Activated T-helper 2 cell treated with anti-CD3 and anti-CD28 coated beads, Interferon-gamma antibody, Interleukin-2, Interleukin-4, amounts not matched to agents 10 μg/mL and 5 μg/mL and 100 μg/mL, durations not matched to agents 14 hours and 24 hours and 36 hours (primary cell): ENCODE measurements around the gene ZNF765. TPM values are rescaled to one million over a fixed set of nuclear protein-coding genes. Genes with fewer than 3 reads are reported as not detected.
"Not testable (repeated sequence)": the region's sequence is repeated elsewhere in the genome, so short reads cannot be mapped to it uniquely, and the experiment has no call there.

Experiments
- DNase-seq: peaks from one replicate; pipeline ENCODE4 v3.0.0; 2021; ENCODE audit warnings: low spot score
- H3K27ac Mint-ChIP-seq: one replicate; pipeline ENCODE4 v1.8.0; 2021; ENCODE audit warnings: mixed read lengths
- H3K27me3 Mint-ChIP-seq: one replicate; pipeline ENCODE4 v1.8.0; 2021; ENCODE audit warnings: low read depth, mixed read lengths
- H3K36me3 Mint-ChIP-seq: one replicate; pipeline ENCODE4 v1.8.0; 2021; ENCODE audit warnings: low read depth, mixed read lengths
- H3K4me1 Mint-ChIP-seq: one replicate; pipeline ENCODE4 v1.8.0; 2021; ENCODE audit warnings: low read depth, mixed read lengths
- H3K4me3 Mint-ChIP-seq: one replicate; pipeline ENCODE4 v1.8.0; 2021; ENCODE audit warnings: low read depth, mild to moderate bottlenecking, moderate library complexity, mixed read lengths
- H3K9me3 Mint-ChIP-seq: one replicate; pipeline ENCODE4 v1.8.0; 2021; ENCODE audit warnings: mixed read lengths
- intact Hi-C: fragments of 100-400 bp; cut with micrococcal nuclease; formaldehyde crosslinking; loops from one replicate; pipeline ENCODE4 v1.15.1; 2023
- total RNA-seq: library from RNA; stranded (reverse); gene quantifications from 2 replicates; pipeline ENCODE4 v1.2.3, GENCODE V29; 2022

ZNF765 gene
- total RNA-seq, result 10.5 TPM in 2 replicates

GRCh38 chr19:53394974-53395839, at the start of gene ZNF765:
TSS of gene ZNF765 (plus strand) at chr19:53395149. CDS start at chr19:53398016, 2,867 bp downstream.
- H3K27me3 Mint-ChIP-seq, result no peaks in the 10 kb centered on the region
- intact Hi-C loops, result loop anchor here (1.0 to 10.0 kb wide), 4 partner anchors 30 to 450 kb away; partner anchors contain the start of genes ZNF525, ZNF761 and ZNF845

GRCh38 chr19:53355739-53356138, 39.2 kb upstream of the ZNF765 start:
- DNase-seq, result no peak
- H3K27me3 Mint-ChIP-seq, result no peaks in the 10 kb centered on the region
- no peak overlapping the region for H3K27ac Mint-ChIP-seq
- H3K4me3 Mint-ChIP-seq, result no peak overlapping the region
- intact Hi-C loops, result no loop called here
- peaks cover 71% of the 10 kb centered on the region for H3K9me3 Mint-ChIP-seq
- peaks cover 52% of the 10 kb centered on the region for H3K36me3 Mint-ChIP-seq
- H3K4me1 Mint-ChIP-seq, result no peaks in the 10 kb centered on the region

More at GRCh38 chr19:53394974-53395839, at the start of gene ZNF765:
- H3K9me3 Mint-ChIP-seq, result peaks cover 41% of the 10 kb centered on the region
- H3K4me1 Mint-ChIP-seq, result peaks cover 19% of the 10 kb centered on the region
- peaks cover 49% of the 10 kb centered on the region for H3K36me3 Mint-ChIP-seq
- H3K27ac Mint-ChIP-seq, result peak within 1 kb of the TSS; percentile 83
- peak; percentile 91 for DNase-seq
- peak within 1 kb of the TSS; percentile 98 for H3K4me3 Mint-ChIP-seq

- intact Hi-C loops, result no loop called here
- no peaks in the 10 kb centered on the region for H3K27me3 Mint-ChIP-seq
- peaks cover 63% of the 10 kb centered on the region for H3K9me3 Mint-ChIP-seq
- no peaks in the 10 kb centered on the region for H3K4me1 Mint-ChIP-seq
- no peak overlapping the region for H3K27ac Mint-ChIP-seq
- no peak overlapping the region for H3K4me3 Mint-ChIP-seq
- DNase-seq, result no peak
- H3K36me3 Mint-ChIP-seq, result peaks cover 32% of the 10 kb centered on the region
Observed at GRCh38 chr19:53357821-53358581, 36.9 kb upstream of the ZNF765 start.

GRCh38 chr19:53360056-53360455, 34.9 kb upstream of the ZNF765 start:
- not testable (repeated sequence) for H3K4me3 Mint-ChIP-seq, DNase-seq, H3K4me1 Mint-ChIP-seq, H3K27ac Mint-ChIP-seq, H3K27me3 Mint-ChIP-seq
- Mint-ChIP-seq H3K9me3 (peaks cover 58% of the 10 kb centered on the region), H3K36me3 (peaks cover 22% of the 10 kb centered on the region)
- intact Hi-C loops, result loop anchor here (10.0 kb wide), 1 partner anchor 105 kb away; the partner anchor contains the start of gene ZNF813

- H3K4me3 Mint-ChIP-seq, result peak within 1 kb of the TSS; percentile 88
- H3K9me3 Mint-ChIP-seq, result peaks cover 37% of the 10 kb centered on the region
- intact Hi-C loops, result loop anchor here (1.0 to 10.0 kb wide), 5 partner anchors 30 to 187 kb away; partner anchors contain the start of genes ZNF765, ZNF813 and ZNF845
- peak within 1 kb of the TSS; percentile 87 for H3K27ac Mint-ChIP-seq
- peaks cover 8% of the 10 kb centered on the region for H3K4me1 Mint-ChIP-seq
- DNase-seq, result peak; percentile 91
- H3K36me3 Mint-ChIP-seq, result peaks cover 33% of the 10 kb centered on the region
- H3K27me3 Mint-ChIP-seq, result no peaks in the 10 kb centered on the region
Observed at GRCh38 chr19:53365134-53365898, 29.6 kb upstream of the ZNF765 start, which contains the start of gene ZNF525. TSS of gene ZNF525 (plus strand) at chr19:53365705. CDS start at chr19:53372282, 6,577 bp downstream.

GRCh38 chr19:53365899-53366493, 29.0 kb upstream of the ZNF765 start:
- Mint-ChIP-seq H3K27ac (peak overlapping the region; percentile 87), H3K36me3 (peaks cover 40% of the 10 kb centered on the region), H3K9me3 (peaks cover 43% of the 10 kb centered on the region), H3K27me3 (no peaks in the 10 kb centered on the region), H3K4me3 (peak overlapping the region; percentile 88), H3K4me1 (peaks cover 8% of the 10 kb centered on the region)
- intact Hi-C loops, result loop anchor here (1.0 to 10.0 kb wide), 5 partner anchors 29 to 186 kb away; partner anchors contain the start of genes ZNF765, ZNF813 and ZNF845
- DNase-seq, result no peak

- H3K9me3 Mint-ChIP-seq, result peaks cover 57% of the 10 kb centered on the region
- H3K36me3 Mint-ChIP-seq, result peaks cover 87% of the 10 kb centered on the region
- H3K4me3 Mint-ChIP-seq, result no peak overlapping the region
- intact Hi-C loops, result no loop called here
- no peak overlapping the region for H3K27ac Mint-ChIP-seq
- peaks cover 3% of the 10 kb centered on the region for H3K4me1 Mint-ChIP-seq
- no peak for DNase-seq
- H3K27me3 Mint-ChIP-seq, result no peaks in the 10 kb centered on the region
Observed at GRCh38 chr19:53372196-53372595, 22.8 kb upstream of the ZNF765 start.

GRCh38 chr19:53374288-53374687, 20.7 kb upstream of the ZNF765 start:
- Mint-ChIP-seq H3K36me3 (peaks cover 88% of the 10 kb centered on the region), H3K4me3 (no peak overlapping the region), H3K27ac (no peak overlapping the region), H3K4me1 (no peaks in the 10 kb centered on the region), H3K9me3 (peaks cover 54% of the 10 kb centered on the region), H3K27me3 (no peaks in the 10 kb centered on the region)
- DNase-seq, result no peak
- intact Hi-C loops, result no loop called here

- DNase-seq, result no peak
- no peaks in the 10 kb centered on the region for H3K4me1 Mint-ChIP-seq
- H3K4me3 Mint-ChIP-seq, result no peak overlapping the region
- H3K9me3 Mint-ChIP-seq, result peaks cover 54% of the 10 kb centered on the region
- H3K27ac Mint-ChIP-seq, result no peak overlapping the region
- peaks cover 89% of the 10 kb centered on the region for H3K36me3 Mint-ChIP-seq
- intact Hi-C loops, result no loop called here
- H3K27me3 Mint-ChIP-seq, result no peaks in the 10 kb centered on the region
Observed at GRCh38 chr19:53374743-53375142, 20.2 kb upstream of the ZNF765 start.

GRCh38 chr19:53381376-53381775, 13.6 kb upstream of the ZNF765 start:
- no peak for DNase-seq
- no peak overlapping the region for H3K27ac Mint-ChIP-seq
- no peaks in the 10 kb centered on the region for H3K4me1 Mint-ChIP-seq
- intact Hi-C loops, result no loop called here
- H3K27me3 Mint-ChIP-seq, result no peaks in the 10 kb centered on the region
- peaks cover 90% of the 10 kb centered on the region for H3K36me3 Mint-ChIP-seq
- H3K9me3 Mint-ChIP-seq, result peaks cover 82% of the 10 kb centered on the region
- H3K4me3 Mint-ChIP-seq, result no peak overlapping the region

GRCh38 chr19:53388168-53388567, 6.8 kb upstream of the ZNF765 start:
- Mint-ChIP-seq H3K27me3 (no peaks in the 10 kb centered on the region), H3K4me1 (no peaks in the 10 kb centered on the region), H3K27ac (no peak overlapping the region), H3K36me3 (peaks cover 44% of the 10 kb centered on the region), H3K9me3 (peaks cover 74% of the 10 kb centered on the region), H3K4me3 (no peak overlapping the region)
- intact Hi-C loops, result no loop called here
- no peak for DNase-seq

- no peaks in the 10 kb centered on the region for H3K27me3 Mint-ChIP-seq
- H3K4me3 Mint-ChIP-seq, result no peak overlapping the region
- no peak for DNase-seq
- intact Hi-C loops, result no loop called here
- no peak overlapping the region for H3K27ac Mint-ChIP-seq
- H3K36me3 Mint-ChIP-seq, result peaks cover 40% of the 10 kb centered on the region
- peaks cover 2% of the 10 kb centered on the region for H3K4me1 Mint-ChIP-seq
- H3K9me3 Mint-ChIP-seq, result peaks cover 74% of the 10 kb centered on the region
Observed at GRCh38 chr19:53388904-53389303, 6.0 kb upstream of the ZNF765 start.
